GM23248 (cell line): ENCODE data around the gene IQCK. TPM values are rescaled to one million over a fixed set of nuclear protein-coding genes. Genes with fewer than 3 reads are reported as not detected.

Experiments used
- DNase-seq: peaks from one replicate; pipeline ENCODE4 v3.0.0-alpha.2; 2015
- H2AFZ ChIP-seq: fragments of 200-600 bp; sonication (generic); 2 replicates; pipeline ENCODE4 v1.6.1; 2016; ENCODE audit warnings: antibody characterized with exemption
- H3F3A ChIP-seq: fragments of 200-600 bp; sonication (generic); 2 replicates; pipeline ENCODE4 v1.6.1; 2016; ENCODE audit warnings: mild to moderate bottlenecking, antibody characterized with exemption, mixed run types; ENCODE audit not compliant: insufficient read depth
- H3K27ac ChIP-seq: fragments of 200-600 bp; sonication (generic); 2 replicates; pipeline ENCODE4 v1.5.1; 2016; ENCODE audit warnings: mild to moderate bottlenecking
- H3K27me3 ChIP-seq: fragments of 200-600 bp; sonication (generic); replicated peaks from 2 replicates; pipeline ENCODE4 v1.6.1; 2016; ENCODE audit warnings: mild to moderate bottlenecking; ENCODE audit not compliant: insufficient read depth
- H3K36me3 ChIP-seq: fragments of 200-600 bp; sonication (generic); 2 replicates; pipeline ENCODE4 v1.6.1; 2016; ENCODE audit warnings: low read depth, mild to moderate bottlenecking
- H3K4me1 ChIP-seq: fragments of 200-600 bp; sonication (generic); 2 replicates; pipeline ENCODE4 v1.6.1; 2016; ENCODE audit warnings: mild to moderate bottlenecking; ENCODE audit not compliant: insufficient read depth
- H3K4me2 ChIP-seq: fragments of 200-600 bp; sonication (generic); one replicate; pipeline ENCODE4 v1.6.1; 2016; ENCODE audit warnings: mild to moderate bottlenecking; ENCODE audit not compliant: unreplicated experiment
- H3K4me3 ChIP-seq: fragments of 200-600 bp; sonication (generic); 2 replicates; pipeline ENCODE4 v1.5.1; 2016; ENCODE audit warnings: mild to moderate bottlenecking
- H3K79me2 ChIP-seq: fragments of 200-600 bp; sonication (generic); 2 replicates; pipeline ENCODE4 v1.6.1; 2016; ENCODE audit warnings: mild to moderate bottlenecking; ENCODE audit not compliant: insufficient read depth
- H3K9ac ChIP-seq: fragments of 200-600 bp; sonication (generic); 2 replicates; pipeline ENCODE4 v1.6.1; 2016; ENCODE audit warnings: mild to moderate bottlenecking
- H3K9me2 ChIP-seq: fragments of 200-600 bp; sonication (generic); 2 replicates; pipeline ENCODE4 v1.6.1; 2016; ENCODE audit warnings: mixed run types, mild to moderate bottlenecking, moderate library complexity; ENCODE audit not compliant: insufficient read depth
- H3K9me3 ChIP-seq: fragments of 200-600 bp; sonication (generic); one replicate; pipeline ENCODE4 v1.6.1; 2017; ENCODE audit warnings: low read depth
- H4K20me1 ChIP-seq: fragments of 200-600 bp; sonication (generic); 2 replicates; pipeline ENCODE4 v1.6.0; 2016; ENCODE audit not compliant: insufficient read depth
- EZH2 ChIP-seq: fragments of 200-600 bp; sonication (generic); IDR thresholded peaks from 2 replicates; pipeline ENCODE4 v1.6.1; 2018; ENCODE audit warnings: antibody characterized with exemption, mild to moderate bottlenecking; ENCODE audit not compliant: insufficient read depth, poor library complexity, severe bottlenecking
- EZH2phosphoT487 ChIP-seq: fragments of 200-600 bp; sonication (generic); IDR thresholded peaks from 2 replicates; pipeline ENCODE4 v1.6.1; 2018; ENCODE audit warnings: antibody characterized with exemption, moderate library complexity, mild to moderate bottlenecking, low read depth; ENCODE audit not compliant: insufficient read depth
- WGBS, 2 experiments: methylation state at CpG; one replicate each; pipeline ENCODE4 v1.1.6; 2015 to 2017; ENCODE audit warnings: low lambda C conversion rate in 2 of 2, low coverage in 1 of 2; ENCODE audit errors: missing lambda C conversion rate in 2 of 2; 5-methylcytosine and 5-hydroxymethylcytosine counted together
- in situ Hi-C: fragments of 300-500 bp; cut with MboI; formaldehyde crosslinking; loops from 2 replicates; pipeline ENCODE4 v1.15.0; 2020
- polyA plus RNA-seq: library from polyadenylated mRNA; unstranded; fragments of >200 nt; fragmentation: Nextera tagmentation; extraction: Ambion mirVana; gene quantifications from 2 replicates; pipeline ENCODE4 v1.2.1, GENCODE V29; 2016
- total RNA-seq: library from RNA; depleted of rRNA; stranded (reverse); fragments of >200 nt; shearing (Covaris generic); gene quantifications from 2 replicates; pipeline ENCODE4 v1.2.3, GENCODE V29; 2014

The IQCK gene
- total and polyA plus RNA-seq, 2 experiments from 2014 or later, result 9.7 to 9.8 TPM

- no peak overlapping the region for H2AFZ ChIP-seq
- no peak overlapping the region for H3K4me2 ChIP-seq
- H3K4me3 ChIP-seq, result no peak overlapping the region
- H4K20me1 ChIP-seq, result no peaks in the 10 kb centered on the region
- no peaks in the 10 kb centered on the region for H3K27me3 ChIP-seq
- 73 to 76% methylated on average over 18 of the region's 18 CpGs for WGBS, 2 experiments
- no peaks in the 10 kb centered on the region for H3K4me1 ChIP-seq
- in situ Hi-C loops, result no loop called here
- H3K27ac ChIP-seq, result no peak overlapping the region
- no peak for DNase-seq
- no peaks in the 10 kb centered on the region for H3F3A ChIP-seq
- no peaks in the 10 kb centered on the region for H3K36me3 ChIP-seq
- TF ChIP-seq EZH2 (no peak), EZH2phosphoT487 (no peak)
- no peaks in the 10 kb centered on the region for H3K9me3 ChIP-seq
- no peaks in the 10 kb centered on the region for H3K79me2 ChIP-seq
- no peak overlapping the region for H3K9ac ChIP-seq
- H3K9me2 ChIP-seq, result no peaks in the 10 kb centered on the region
Observed at GRCh38 chr16:19874851-19875546, 156.9 kb downstream of the IQCK start.

GRCh38 chr16:19875900-19876299 lies 157.8 kb downstream of the IQCK start:
- H3K9ac ChIP-seq, result no peak overlapping the region

GRCh38 chr16:19876501-19877059 lies 158.5 kb downstream of the IQCK start:
- no peak overlapping the region for H3K4me3 ChIP-seq
- no peak overlapping the region for H3K4me2 ChIP-seq
- in situ Hi-C loops, result no loop called here
- no peaks in the 10 kb centered on the region for H3F3A ChIP-seq
- no peaks in the 10 kb centered on the region for H3K4me1 ChIP-seq
- no peaks in the 10 kb centered on the region for H4K20me1 ChIP-seq
- no peaks in the 10 kb centered on the region for H3K79me2 ChIP-seq
- TF ChIP-seq EZH2 (no peak), EZH2phosphoT487 (no peak)
- no peaks in the 10 kb centered on the region for H3K36me3 ChIP-seq
- no peak overlapping the region for H3K9ac ChIP-seq
- 87 to 93% methylated on average over 10 of the region's 10 CpGs for WGBS, 2 experiments
- no peak for DNase-seq
- no peaks in the 10 kb centered on the region for H3K27me3 ChIP-seq
- H3K27ac ChIP-seq, result no peak overlapping the region
- H3K9me2 ChIP-seq, result no peaks in the 10 kb centered on the region
- no peak overlapping the region for H2AFZ ChIP-seq
- no peaks in the 10 kb centered on the region for H3K9me3 ChIP-seq

More at GRCh38 chr16:19875900-19876299, 157.8 kb downstream of the IQCK start:
- no peaks in the 10 kb centered on the region for H3K9me3 ChIP-seq
- TF ChIP-seq EZH2, result no peak
- no peak for TF ChIP-seq EZH2phosphoT487
- WGBS, 2 experiments, result 72 to 74% methylated on average over 6 of the region's 6 CpGs
- no peaks in the 10 kb centered on the region for H3K4me1 ChIP-seq
- H3K79me2 ChIP-seq, result no peaks in the 10 kb centered on the region
- no peaks in the 10 kb centered on the region for H4K20me1 ChIP-seq
- no peak for DNase-seq
- no peak overlapping the region for H3K4me3 ChIP-seq
- no peaks in the 10 kb centered on the region for H3K36me3 ChIP-seq
- H3K4me2 ChIP-seq, result no peak overlapping the region
- H3F3A ChIP-seq, result no peaks in the 10 kb centered on the region
- no peaks in the 10 kb centered on the region for H3K27me3 ChIP-seq
- no peak overlapping the region for H2AFZ ChIP-seq
- no peak overlapping the region for H3K27ac ChIP-seq
- no peaks in the 10 kb centered on the region for H3K9me2 ChIP-seq
- in situ Hi-C loops, result no loop called here

- H3K4me2 ChIP-seq, result no peak overlapping the region
- TF ChIP-seq EZH2phosphoT487, result no peak
- TF ChIP-seq EZH2, result no peak
- in situ Hi-C loops, result no loop called here
Observed at GRCh38 chr16:19878757-19879156, 160.7 kb downstream of the IQCK start.

More at GRCh38 chr16:19878757-19879156, 160.7 kb downstream of the IQCK start:
- no peak for DNase-seq
- H3K9me3 ChIP-seq, result no peaks in the 10 kb centered on the region
- H2AFZ ChIP-seq, result no peak overlapping the region
- 81 to 83% methylated on average over 11 of the region's 11 CpGs for WGBS, 2 experiments
- no peaks in the 10 kb centered on the region for H3K4me1 ChIP-seq
- no peaks in the 10 kb centered on the region for H4K20me1 ChIP-seq
- no peak overlapping the region for H3K27ac ChIP-seq
- 0 out of 2 replicates have a peak, but pooled peaks cover 4% of the 10 kb centered on the region for H3F3A ChIP-seq
- no peaks in the 10 kb centered on the region for H3K36me3 ChIP-seq
- H3K9me2 ChIP-seq, result no peaks in the 10 kb centered on the region
- no peak overlapping the region for H3K9ac ChIP-seq
- no peaks in the 10 kb centered on the region for H3K79me2 ChIP-seq
- no peak overlapping the region for H3K4me3 ChIP-seq
- peaks cover 15% of the 10 kb centered on the region for H3K27me3 ChIP-seq
